DMS 273 (cell line): ENCODE measurements around the gene ASPHD2.
"Not testable (repeated sequence)": the region's sequence is repeated elsewhere in the genome, so short reads cannot be mapped to it uniquely, and the experiment has no call there.

ENCODE experiments used
- DNase-seq: peaks from one replicate; lab custom pipeline; 2025; ENCODE audit not compliant: unreplicated experiment; lab: John Stamatoyannopoulos, UW

Gene ASPHD2, protein sequence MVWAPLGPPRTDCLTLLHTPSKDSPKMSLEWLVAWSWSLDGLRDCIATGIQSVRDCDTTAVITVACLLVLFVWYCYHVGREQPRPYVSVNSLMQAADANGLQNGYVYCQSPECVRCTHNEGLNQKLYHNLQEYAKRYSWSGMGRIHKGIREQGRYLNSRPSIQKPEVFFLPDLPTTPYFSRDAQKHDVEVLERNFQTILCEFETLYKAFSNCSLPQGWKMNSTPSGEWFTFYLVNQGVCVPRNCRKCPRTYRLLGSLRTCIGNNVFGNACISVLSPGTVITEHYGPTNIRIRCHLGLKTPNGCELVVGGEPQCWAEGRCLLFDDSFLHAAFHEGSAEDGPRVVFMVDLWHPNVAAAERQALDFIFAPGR

DNA sequence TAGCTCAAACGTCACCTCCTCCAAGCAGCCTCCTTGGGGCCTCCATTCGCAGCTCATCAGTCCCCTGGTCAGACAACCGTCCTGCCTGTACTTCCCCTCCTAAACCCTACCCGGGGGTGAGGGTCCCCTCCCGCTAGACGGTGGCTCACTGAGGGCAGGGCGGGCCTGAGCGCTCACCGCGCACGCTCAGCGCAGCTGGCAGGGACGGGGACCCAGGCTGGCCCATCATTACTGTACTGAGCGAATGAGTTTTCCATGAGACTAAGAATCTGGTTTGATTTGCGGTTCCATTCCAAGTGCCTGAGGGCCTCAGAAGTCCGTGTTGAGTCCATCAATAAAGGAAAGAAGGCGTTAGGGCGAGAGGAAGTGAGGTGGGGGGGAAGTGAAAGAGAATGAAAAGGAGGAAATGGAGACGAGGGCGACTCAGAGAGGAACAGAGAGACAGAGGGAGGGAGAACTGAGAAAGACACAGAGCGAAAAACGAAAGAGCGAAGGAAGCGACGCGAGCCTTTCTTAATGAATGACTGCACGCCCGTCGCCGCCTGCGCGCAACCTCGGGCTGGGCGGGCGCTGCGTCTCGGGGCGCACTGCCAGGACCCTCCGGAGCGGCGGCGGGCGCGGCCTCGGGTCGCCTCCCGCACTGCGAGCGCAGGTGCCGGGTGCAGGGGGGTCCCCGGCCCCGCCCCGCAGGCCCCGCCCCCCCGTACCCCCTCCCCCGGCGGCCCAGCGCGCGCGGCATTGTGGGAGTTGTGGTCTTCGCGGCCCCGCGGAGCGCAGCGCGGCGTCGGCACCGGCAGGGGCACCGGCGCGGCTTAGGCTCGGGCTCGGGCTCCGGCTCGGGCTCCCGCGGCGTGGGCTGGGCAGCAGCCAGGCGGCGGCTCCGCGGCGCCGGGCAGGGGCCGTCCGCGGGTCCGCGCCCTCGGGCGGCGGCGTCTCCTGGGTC is at the start of gene ASPHD2:
TSS of gene ASPHD2 (plus strand) at position 746 of the 943 bp plus-strand sequence. CDS start 4,356 bp downstream, outside the sequence.
- DNase-seq: peak; percentile 80

DNA sequence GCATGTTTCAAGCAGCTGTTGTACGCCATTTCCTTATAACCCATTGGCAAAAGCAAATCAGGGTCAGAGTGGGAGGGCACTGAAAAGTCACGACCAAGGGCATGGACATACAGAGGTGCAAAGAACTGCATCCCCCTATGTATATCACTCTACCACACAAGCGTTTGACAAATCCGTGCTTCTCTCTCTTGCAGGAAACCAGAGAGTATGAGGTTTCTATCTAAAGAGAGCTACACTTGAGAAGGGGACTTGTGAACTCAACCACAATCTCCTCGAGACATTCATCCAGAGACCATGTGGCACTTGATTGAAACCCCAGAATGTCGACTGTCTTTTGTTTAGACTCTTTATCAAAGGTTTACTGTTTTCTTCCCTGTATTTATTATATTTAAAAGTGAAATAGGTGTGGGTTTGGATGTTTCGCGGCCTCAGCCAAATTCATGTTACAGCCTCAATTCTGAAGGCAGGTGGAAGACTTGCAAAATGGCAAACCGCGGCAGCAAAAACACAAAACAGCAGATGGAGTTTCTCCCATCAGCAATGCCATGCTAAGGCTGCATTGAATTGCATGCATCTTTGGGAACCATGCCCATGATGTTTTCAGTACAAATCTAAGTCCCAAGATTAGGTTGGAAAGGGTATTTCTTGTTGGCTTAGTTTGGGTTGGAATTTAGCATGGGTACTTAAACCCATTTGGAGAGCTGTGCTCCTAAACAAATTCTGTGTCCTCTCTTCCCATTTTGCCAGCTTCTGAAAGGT is 48.8 kb upstream of the ASPHD2 start:
- DNase-seq: no peak

DNA sequence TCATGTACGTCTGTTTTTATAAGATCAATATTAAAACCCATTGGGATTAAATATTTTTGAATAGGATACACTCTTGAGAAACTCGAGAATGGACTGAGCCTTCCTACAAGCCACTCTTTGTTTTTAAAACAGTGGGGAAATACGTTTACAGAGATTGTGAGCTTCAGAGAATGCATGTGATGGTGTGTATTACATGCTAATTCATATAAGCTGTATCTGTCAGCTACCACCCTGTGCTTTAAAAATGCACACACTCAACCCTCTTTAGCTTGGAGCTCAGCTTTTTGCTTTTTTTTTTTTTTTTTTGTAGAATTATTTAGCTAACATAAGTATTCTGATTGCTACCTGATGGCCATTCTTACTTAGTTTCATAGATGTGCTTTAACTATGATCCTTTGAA is 46.3 kb upstream of the ASPHD2 start:
- DNase-seq: no peak

DNA sequence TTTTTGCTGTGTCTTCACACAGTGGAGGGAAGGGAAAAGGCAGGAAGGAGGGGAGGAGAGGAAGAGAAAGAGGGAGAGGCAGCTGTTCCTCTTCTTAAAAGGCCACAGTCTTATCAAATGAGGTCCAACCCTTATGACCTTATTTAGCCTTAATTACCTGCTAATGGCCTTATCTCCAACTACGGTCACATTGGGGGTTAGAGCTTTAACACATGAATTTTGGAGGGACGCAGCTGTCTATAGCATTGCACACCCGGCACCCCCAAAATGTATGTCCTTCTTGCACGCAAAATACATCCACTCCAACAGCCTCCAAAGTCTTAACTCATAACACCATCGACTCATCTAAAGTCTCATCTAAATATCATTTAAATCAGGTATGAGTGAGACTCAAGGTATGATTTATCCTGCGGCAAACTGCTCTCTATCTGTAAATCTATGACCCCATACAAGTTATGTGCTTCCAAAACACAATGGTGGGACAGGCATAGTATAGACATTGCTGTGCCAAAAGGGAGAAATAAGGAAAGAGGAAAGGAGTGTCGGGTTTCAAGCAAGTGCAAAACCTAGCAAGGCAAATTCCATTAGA is 45.0 kb upstream of the ASPHD2 start:
- no peak for DNase-seq

DNA sequence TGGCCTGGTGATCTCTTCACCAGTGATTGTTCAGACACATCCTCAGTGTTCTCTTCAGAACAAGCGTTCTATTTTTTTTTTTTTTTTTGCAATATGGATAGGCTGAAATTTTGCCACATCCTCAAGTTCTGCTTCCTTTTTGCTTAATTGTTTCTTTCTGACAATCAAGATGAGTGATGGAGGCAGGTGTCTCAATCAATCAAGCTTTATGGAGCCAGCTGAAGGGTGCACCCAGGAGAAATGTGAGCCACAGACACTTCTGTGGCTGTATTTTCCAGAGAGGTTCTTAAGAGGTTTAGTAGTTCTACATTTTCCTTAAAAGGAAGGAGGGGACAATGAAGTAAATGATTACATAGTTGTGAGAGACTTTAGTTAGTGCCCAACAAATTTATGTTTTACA is 43.9 kb upstream of the ASPHD2 start:
- DNase-seq: no peak

DNA sequence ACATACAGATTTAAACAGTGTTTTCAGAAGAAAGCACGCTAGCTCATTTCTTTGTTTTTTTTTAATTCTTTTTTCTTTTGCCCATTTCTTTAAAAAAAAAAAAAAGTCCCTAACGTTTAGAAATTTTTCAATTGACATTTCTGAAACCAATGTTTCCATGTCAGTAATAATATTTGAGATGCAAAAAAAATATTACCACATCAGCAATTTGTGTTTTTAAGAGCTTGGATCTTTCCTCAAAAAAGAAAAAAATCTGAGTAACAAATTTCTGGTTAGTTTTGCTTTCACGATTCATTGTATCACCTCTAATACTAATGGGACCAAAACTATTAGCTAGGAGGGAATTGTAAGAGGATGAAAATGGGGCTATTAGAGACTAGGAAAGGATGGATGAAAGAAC is 39.9 kb upstream of the ASPHD2 start:
- no peak for DNase-seq

DNA sequence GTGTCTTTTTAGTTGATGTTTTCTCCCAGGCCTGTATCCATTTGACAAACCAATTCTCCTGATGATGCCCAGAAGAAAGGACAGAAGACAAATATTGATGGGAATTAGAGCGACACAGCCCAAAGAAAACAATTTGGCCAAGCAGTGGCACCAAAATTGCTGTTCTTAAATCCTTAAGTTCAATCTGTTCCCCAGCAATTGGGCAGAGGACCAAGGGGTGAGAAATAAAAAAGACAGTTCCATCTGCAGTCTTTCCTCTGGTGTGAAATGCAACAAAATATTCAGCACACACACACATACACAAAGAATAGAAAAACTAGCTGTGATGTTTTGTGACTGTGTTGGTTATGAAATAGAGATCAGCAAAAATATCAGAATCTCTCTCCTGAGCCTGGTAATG is 38.0 kb upstream of the ASPHD2 start:
- no peak for DNase-seq

DNA sequence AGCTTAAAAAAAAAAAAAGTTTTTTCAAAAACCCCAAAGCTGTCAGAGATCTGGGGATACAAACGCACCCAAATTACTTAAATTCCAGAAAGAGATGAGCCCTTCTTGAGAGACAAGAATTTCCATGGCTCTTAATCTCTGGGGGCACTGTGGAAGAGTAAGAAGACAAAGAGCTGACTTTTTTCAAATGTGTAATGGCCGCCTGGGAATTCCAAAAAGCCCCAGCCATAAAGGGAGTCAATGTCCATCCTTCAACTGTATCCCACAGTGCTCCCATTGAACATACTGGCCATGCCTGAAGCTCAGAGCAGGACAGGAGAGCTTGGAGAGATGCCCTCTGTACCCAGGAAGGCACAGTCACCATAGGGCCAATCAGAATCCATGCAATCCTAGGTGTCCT is 37.4 kb upstream of the ASPHD2 start:
- DNase-seq: no peak

DNA sequence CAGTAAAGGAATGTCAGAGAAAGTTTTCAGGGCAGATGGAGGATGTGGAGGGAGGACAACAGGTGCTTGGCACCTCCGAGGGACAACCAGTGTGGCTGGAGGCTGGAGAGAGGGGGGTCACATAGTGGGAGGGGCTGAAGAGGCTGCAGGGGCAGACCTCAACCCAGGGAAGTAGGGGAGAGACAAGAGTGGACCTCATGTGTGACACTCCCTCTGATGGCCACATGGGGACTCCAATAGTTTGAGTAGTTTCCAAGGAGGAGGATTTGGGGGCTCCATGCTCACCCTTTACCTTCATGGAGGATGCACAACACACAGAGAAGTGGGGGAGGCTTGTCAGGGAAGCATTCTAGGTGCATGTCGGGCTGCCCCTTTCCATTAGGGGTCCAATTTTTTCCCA is 35.1 kb upstream of the ASPHD2 start:
- DNase-seq: no peak

DNA sequence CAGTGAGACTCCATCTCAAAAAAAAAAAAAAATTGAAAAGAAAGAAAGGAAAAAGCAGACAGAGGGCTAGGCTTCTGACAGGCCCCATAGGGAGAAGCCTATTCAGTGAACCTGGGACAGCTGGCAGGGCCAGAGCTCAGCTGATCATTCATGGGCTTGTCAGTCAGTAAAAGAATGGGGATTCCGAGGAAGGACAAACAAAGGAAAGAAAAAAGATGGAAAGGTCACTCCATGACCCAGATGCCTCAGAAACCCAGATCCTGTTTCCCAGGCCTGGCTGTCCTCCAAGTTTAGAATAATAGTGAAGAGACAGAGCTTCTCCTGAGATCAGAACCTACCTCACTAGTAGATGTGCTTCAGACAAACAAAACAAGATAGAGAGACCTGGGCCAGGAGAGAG is 34.3 kb upstream of the ASPHD2 start:
- peak; percentile 9 for DNase-seq

DNA sequence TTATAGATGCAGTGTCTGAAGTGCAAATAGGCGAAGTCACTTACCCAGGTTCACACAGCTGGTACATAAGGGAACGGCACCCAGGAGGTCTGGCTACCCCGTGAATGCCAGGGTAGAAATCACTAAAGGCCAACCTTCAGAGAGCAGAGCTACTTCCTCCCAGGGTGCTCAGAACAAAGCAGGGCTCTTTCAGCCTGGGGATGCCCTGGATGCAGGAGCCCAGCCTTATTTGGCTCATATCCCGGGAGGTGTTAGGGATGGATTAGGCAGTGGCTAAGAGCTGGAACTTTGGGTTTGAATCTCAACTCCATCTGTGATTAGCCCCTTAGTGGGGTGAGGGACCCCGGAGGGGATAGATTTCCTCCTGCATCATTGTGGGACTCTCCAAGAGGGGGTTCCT is 33.1 kb upstream of the ASPHD2 start:
- no peak for DNase-seq

DNA sequence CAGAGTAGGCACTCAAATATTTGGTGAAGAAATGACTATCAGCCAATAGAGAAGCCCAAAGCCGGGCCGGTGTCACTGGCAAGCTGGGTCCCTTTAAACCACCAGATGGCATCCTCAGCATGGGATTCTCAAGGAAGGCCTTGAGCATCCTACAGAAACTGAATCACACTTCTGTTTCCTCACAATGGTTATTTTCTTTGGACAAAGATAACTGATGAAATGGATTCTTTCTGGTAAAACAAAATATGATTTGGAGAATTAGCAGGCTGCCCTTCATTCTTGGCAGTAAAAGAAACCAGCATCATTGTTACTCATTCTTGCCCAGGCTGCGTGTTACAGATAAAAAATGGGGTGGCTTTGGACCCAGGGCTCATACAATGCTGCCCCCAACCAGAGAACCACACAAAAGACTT is 30.3 kb upstream of the ASPHD2 start:
- peak; percentile 81 for DNase-seq

DNA sequence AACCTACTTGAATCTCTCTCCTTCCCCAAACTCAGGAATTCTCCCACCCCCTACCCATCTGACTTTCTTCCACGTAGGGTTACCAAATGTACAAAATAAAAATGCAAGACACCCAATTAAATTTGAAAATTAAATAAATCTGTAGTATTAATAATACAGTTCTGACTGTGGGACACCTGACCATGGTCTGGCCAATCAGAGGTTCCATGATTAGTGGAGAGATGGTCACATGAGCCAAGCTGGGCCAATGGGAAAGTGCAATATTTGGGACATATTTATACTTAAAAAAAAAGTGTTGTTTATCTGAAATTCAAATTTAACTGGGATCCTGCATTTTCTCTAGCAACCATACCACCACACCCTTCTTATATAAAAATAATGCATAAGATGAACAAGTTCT is 29.8 kb upstream of the ASPHD2 start:
- DNase-seq: no peak

DNA sequence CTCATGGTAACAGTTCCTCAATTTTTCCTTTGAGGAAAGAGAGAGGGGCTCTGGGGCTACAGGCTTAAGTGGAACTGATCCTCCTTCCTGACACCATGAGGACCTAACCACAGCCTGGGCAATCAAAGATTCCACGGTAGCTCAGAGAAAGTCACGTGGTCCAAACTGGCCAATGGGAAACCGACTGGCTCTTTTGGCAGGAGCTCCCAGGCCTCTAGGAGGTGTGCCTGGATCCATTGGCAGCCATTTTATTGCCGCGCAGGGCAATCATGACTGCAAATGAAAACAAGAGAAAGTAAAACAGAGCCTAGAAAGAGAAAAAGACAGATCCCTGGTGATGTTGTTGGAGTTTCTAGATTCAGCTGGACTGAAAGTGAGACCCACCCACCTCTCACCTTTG is 27.3 kb upstream of the ASPHD2 start:
- no peak for DNase-seq

DNA sequence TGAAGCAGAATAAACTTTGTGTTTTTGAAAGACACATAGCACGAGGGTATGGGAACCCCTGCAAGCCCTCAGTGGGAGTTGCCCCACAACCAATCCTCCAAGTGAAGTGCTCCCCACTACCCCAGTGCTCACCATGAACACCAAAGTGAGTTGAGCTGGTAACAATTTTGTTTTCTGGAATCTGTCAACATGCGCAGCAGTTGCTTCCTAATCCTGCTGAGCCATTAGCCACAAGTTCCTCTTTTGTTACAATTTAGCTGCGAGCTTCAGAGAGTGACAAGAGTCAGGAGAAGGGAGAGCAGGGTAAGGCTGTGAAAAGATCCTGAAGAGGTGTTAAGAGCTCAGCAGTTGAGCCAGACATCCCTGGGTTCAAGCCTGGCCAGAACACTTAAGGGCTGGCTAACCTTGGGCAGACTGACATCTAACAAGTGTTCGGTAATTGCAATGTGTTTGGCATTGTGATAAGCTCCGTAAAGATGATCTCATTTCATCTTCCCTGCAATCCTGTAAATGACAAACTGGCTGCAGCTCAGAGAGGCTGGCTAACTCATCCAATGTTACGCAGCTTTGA is 24.1 kb upstream of the ASPHD2 start:
- no peak for DNase-seq

DNA sequence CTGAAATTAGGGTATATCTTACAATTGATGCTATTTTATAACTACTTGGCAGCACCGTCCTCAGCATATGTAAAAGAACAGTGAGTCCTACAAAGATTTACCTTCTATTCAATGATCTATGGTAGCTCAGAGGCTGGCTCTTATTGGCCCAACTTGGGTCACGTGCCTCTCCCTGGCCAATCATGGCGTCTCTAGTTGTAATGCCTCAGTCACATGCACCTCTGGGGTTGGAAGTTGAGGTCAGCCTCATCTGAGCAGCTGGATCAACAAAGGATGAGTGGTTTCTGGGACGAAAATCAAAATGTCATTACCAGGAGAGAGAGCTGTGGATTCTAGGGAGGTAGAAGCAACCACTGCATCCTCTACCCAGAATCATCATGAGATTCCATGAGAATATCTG is 22.9 kb upstream of the ASPHD2 start:
- peak; percentile 21 for DNase-seq

DNA sequence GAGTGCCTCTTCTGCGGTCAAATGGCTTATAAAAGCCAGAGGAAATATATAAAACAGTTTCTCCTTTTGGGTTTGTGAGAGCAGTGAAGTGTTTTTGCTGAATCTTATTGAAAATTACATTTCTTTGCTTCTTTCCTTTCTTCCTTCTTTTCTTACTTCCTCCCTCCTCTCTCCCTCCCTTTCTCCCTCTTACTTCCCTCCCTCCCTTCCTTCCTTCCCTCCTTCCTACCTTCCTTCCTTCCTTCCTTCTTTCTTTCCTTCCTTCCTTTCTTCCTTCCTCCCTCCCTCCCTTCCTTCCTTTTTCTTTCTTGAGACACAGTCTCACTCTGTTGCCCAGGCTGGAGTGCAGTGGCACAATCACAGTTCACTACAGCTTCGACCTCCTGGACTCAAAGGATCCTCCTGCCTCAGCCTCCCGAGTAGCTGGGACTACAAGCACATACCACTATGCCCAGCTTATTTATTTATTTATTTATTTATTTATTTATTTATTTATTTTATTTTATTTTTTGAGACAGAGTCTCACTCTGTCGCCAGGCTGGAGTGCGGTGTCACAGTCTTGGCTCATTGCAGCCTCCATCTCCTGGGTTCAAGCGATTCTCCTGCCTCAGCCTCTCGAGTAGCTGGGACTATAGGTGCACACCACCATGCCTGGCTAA is 20.4 kb upstream of the ASPHD2 start:
- not testable (repeated sequence) for DNase-seq

DNA sequence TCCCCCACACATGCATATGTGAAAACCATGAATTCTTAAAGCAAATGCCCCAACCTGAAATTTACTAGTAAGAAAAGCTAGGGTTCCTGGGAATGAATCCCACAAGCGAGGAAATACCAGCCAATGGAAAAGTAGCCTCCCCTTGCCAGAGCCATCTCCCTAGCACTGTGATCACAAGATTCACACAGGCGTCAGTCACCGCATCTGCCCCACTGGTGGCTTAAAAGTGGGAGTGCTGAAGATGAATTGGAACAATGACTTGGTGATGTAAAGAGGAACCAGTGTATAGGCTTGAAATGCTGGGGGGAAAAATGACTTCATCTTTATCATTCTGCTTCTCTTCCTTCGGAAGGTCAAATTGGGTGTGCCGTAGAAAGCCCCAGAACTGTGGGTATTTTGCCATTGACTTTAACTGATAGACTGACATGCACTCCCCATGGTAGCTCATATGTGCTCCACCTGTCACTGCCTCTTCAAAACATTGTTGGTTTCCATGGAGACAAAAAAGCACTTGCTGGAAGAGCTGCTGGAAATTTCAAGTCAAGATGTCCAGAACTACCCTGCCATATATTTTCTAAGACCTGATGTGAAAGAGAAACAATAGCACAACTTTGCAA is 19.2 kb upstream of the ASPHD2 start:
- DNase-seq: peak; percentile 27

DNA sequence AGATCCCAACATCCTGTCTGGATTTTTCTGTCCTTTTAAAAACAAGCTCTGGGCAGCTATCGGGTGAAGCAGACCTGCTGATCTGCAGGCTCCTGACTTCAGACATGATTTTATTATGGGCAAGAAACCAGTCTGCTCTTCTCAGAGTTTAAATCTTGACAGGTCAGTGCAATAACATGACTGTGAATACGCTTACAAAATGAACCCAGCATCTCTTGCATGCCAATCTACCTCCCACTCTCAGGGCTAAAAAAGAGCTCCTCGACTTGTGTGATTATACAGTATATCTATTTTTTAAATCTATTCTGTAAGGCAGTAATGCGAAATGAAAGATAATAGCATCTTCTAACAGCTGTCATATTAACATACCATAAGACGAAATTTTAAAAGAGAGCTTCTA is 18.7 kb upstream of the ASPHD2 start:
- no peak for DNase-seq

DNA sequence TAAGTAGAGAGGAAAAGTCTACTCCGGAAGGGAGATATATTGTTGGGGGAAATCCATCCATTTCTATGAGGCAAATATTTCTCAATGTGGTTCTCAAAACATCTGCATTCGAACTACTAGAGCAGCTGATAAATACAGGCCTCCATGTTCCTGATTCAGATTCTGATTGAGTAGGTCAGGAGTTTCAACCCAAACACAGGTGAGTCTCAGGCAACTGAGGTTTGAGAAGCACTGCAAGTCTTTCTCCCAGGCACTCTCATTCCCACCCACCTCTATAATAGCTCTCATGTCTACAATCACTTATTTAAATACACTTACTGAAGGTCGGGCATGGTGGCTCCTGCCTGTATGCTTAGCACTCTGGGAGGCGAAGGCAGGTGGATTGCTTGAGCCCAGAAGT is 14.7 kb upstream of the ASPHD2 start:
- no peak for DNase-seq
